GM11168 (cell line): ENCODE measurements around the gene CARD11.
"Not testable (repeated sequence)": the region's sequence is repeated elsewhere in the genome, so short reads cannot be mapped to it uniquely, and the experiment has no call there.

ENCODE experiments used
- in situ Hi-C: fragments of 300-500 bp; cut with MboI; formaldehyde crosslinking; loops from one replicate; pipeline ENCODE4 v1.12.0; 2022; ENCODE audit warnings: low sequenced_read_pairs; ENCODE audit not compliant: unreplicated experiment

Gene CARD11

DNA sequence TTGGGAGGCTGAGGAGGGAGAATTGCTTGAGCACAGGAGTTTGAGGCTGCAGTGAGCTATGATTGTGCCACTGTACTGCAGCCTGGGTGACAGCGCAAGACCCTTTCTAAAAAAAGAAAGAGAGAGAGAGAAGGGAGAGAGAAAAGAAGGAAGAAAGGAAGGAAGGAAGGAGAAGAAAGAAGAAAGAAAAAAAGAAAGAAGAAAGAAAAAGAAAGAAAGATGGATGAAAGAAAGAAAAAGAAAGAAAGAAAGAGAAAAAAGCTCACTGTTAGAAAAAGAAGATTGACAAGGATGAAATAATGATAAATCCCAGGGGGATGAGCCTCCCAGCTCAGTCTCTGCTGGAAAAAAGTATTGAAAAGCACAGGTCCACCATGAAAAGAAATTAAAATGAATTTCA lies 22.8 kb upstream of the CARD11 start:
- in situ Hi-C loops, result loop anchor here (10.0 kb wide), 1 partner anchor 182 kb away; no protein-coding TSS in a partner anchor

DNA sequence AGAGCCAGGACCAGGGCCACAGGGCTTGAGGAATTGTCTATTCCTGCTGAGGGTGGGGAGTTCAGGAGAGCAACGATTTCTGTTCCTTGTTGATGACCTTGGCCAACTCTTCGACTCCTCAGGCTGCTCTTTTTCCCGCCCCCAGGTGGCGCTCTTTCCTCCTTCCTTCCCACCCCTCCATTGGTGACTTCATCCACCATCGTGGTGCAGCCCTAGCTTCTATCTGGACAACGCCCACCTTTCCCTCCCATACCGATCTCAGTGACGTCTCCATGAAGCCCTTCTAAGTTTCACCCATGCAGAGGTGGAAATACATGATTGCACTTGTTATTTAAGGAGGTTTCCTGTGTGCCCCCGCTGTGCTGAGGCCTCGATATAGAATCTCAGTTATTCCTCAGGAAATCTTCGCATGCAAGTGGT lies 22.1 kb upstream of the CARD11 start:
- in situ Hi-C loops, result loop anchor here (10.0 kb wide), 1 partner anchor 181 kb away; no protein-coding TSS in a partner anchor

DNA sequence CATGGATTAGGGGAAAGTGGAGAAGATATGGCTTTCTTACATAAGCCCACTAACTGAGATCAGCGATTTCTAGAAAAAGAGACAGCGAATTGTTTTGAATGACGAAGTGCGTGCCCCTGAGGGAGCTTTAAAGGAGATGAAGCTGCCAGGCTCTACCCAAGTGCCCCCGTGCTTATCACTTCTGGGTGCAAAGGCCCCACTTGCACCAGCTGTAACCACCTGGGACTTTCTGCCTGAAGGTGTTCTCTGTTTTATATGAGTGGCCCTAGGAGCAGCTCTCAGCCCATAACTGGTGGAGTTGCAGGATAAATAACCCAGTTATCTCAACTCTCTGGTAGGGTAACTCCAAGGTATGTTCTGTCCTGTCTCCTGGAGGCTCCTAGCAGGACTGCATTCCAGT lies 20.4 kb upstream of the CARD11 start:
- in situ Hi-C loops, result loop anchor here (10.0 kb wide), 1 partner anchor 179 kb away; no protein-coding TSS in a partner anchor

DNA sequence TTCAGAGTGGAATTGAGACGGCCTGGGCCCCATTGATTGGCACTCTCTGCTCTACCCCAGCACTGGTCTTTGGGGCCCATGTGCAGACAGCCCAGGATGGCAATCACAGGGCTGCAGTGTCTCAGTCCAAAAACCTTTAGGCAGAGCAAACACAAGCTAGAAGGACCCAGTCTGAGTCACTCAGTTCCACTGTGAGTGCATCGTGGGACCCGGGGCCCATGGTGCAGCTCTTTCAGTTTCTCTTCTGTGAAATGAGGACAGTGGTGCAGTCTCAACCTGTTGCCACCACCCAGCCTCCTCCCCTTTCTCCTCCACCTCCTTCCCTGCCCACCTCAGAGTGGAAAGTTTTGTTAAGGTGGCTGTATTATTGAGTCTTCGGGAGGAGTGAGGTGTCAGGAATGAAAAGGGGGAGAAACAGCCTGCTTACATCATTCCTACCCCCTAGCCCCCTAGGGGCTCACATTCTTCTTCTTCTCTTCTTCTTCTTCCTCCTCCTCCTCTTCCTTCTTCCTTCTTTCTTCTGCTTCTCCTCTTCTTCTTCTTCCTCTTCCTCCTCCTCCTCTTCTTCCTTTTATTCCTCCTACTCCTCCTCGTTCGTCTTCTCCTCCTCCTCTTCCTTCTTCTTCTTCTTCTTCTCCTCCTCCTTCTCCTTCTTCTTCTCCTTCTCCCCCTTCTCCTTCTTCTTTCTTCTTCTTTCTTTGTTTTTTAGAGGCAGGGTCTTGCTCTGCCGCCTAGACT lies 19.5 kb upstream of the CARD11 start:
- in situ Hi-C loops, result loop anchor here (10.0 kb wide), 1 partner anchor 178 kb away; no protein-coding TSS in a partner anchor

DNA sequence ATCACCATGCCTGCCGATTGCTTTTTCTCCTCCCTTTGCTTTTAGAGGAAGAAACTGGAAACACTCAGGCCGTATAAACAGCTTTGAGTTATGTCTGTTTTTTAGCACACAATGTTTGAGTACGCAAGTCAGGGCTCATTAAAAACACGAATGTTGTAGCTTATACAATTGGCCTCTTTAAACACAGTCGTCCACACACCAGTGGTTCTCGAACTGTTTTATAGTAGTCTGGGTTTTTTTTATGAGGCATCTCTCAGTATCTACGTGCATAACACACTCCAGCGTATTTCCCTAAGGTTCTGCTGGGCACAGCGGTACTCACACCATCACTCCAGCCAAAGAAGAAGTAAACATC lies 13.4 kb upstream of the CARD11 start:
- in situ Hi-C loops, result no loop called here

DNA sequence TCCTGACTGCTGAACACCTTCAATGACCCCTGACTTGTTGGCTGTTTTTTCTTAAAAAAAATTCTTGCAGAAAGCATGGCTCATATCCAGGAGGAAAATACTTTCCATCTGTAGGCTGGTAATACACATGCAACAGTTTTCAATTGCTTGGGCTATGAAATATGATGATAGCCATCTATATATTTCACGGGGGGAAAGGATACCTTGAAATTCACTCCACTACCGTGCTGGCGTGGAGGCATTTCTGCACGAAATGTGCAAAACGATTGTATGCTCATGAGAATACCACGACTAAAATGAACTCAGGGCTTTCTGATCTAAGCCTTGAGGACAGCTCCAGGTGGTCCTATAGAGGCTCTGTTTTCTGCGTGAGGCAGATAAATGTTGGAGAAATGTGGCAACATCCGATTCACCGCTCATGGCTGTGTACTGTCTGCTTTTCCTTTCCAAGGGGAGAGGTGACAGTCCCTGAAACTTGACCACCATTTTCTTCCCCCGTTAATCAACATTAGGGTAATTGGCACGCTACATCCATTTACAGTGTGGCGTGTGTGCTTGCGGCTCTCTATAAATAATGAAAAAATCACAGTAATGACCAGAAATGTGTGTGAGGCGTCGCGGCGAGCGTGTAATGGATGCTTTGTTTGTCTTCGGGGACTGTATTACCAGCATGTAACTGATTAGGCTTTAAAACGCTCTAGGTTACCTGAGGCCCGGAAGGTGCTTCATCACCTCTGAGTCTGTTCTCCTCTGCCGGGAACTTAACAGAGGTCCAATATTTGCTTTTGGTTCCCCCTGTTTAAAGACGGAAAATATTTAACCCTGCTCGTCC lies 12.8 kb upstream of the CARD11 start:
- in situ Hi-C loops, result no loop called here

DNA sequence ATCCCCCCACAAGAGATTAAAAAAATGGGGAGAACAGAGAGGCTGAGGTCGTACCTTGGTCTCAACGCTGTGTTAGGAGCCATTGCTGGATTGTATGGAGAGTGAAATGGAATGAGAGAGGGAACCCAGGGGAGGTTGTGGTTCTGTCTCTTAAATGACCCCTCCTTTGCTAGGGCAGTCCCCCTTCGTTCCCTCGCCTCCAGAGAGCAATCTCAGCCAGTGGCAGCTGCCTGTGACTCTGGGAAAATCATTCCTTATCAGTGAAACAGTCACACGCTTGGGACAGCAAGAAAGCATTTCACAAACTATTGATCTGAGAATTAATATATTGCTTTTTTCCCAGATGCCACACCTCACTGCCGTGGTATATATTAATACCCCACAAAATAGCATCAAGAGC lies 12.0 kb upstream of the CARD11 start:
- in situ Hi-C loops, result no loop called here

- in situ Hi-C loops, result no loop called here
Measured at GRCh38 chr7:3042861-3043489, 692 bp downstream of the CARD11 start.

- in situ Hi-C loops, result no loop called here
Measured at GRCh38 chr7:3041986-3042675, 1.5 kb downstream of the CARD11 start.

DNA sequence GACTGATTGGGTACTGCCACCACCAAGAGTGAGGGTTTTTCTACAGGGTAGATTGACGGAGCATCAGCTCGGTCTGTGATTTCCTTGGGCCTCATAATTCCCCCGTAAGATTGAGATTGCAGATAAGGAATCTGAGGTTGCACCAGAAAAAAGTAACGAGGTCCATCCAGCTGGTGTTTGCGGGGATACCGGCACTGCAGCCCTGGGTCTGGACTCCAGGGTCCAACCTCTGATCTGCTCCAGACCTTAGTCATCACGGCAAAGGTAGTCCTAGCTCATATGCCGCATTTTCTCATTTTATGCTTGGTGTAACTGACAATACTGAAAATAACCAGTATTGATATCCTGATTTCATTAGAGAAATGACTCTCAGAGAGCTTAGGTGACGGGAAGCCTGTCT lies 3.9 kb downstream of the CARD11 start:
- in situ Hi-C loops, result no loop called here

- in situ Hi-C loops, result not testable (repeated sequence)
Measured at GRCh38 chr7:3038011-3038410, 5.7 kb downstream of the CARD11 start.

DNA sequence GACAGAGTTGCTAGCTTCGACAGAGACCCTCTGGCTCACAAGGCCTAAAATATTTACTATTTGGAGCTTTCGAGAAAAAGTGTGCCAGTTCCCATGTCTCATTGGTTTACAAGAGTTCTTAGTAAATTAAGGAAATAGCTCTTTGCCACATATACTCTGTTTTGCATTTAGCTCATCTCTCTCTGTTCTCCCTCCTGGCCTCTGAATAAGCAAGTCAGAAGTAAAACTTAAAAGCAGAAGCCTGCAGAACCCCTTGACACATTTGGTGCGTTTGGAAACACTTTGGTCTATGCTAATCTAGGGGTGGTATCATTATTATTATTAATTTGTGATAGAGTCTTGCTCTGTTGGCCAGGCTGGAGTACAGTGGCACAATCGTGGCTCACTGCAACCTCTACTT lies 6.4 kb downstream of the CARD11 start:
- in situ Hi-C loops, result no loop called here

GRCh38 chr7:3034591-3035150 lies 9.0 kb downstream of the CARD11 start:
- in situ Hi-C loops, result no loop called here

GRCh38 chr7:3033581-3033980 lies 10.1 kb downstream of the CARD11 start:
- in situ Hi-C loops, result no loop called here

DNA sequence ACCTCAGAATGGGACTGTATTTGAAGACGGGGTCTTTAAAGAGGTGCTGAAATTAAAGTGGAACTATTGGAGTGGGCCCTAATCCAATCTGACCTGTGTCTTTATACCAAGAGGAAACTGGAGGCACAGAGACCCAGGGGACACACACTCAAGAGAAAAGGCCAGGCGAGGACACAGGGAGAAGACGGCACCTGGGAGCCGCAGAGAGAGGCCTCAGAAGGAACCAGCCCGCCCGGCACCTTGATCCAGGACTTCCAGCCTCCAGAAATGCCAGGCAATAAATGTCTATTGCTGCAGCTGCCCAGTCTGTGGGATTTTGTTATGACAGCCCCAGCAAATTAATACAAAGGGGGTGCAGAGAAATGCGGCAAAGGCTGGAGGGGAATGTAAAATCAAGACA lies 10.5 kb downstream of the CARD11 start:
- in situ Hi-C loops, result no loop called here

GRCh38 chr7:3032256-3032655 lies 11.4 kb downstream of the CARD11 start:
- in situ Hi-C loops, result no loop called here

DNA sequence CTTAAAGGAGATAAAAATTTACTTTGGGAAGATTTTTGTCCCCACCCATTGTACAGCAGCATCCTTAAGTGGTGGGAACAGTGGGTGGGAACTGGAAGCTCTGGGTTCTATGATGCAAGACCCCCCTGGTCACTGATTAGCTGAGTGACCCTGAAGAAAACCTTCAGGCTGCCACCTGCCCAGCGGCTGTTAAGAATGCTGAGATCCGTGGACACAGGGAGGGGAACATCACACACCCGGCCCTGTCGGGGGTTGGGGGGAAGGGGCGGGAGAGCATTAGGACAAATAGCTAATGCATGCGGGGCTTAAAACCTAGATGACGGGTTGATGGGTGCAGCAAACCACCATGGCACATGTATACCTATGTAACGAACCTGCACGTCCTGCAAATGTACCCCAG lies 14.5 kb downstream of the CARD11 start:
- in situ Hi-C loops, result no loop called here

DNA sequence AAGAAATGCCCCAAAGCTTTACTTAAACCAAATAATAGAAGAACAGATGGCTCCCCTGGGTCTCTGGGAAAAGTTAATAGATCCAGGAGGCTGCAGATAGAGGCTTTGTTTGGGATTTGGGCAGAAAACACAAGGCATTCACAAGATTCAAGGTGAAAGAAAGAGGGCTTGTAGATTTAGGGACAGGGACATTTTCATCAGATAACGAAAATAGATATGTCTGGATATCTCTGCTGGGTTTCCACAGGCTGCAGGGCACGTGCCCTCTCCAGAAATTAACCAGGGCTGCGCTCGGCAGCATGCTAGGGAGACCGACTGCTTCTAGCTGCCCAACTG lies 14.9 kb downstream of the CARD11 start:
- in situ Hi-C loops, result no loop called here

DNA sequence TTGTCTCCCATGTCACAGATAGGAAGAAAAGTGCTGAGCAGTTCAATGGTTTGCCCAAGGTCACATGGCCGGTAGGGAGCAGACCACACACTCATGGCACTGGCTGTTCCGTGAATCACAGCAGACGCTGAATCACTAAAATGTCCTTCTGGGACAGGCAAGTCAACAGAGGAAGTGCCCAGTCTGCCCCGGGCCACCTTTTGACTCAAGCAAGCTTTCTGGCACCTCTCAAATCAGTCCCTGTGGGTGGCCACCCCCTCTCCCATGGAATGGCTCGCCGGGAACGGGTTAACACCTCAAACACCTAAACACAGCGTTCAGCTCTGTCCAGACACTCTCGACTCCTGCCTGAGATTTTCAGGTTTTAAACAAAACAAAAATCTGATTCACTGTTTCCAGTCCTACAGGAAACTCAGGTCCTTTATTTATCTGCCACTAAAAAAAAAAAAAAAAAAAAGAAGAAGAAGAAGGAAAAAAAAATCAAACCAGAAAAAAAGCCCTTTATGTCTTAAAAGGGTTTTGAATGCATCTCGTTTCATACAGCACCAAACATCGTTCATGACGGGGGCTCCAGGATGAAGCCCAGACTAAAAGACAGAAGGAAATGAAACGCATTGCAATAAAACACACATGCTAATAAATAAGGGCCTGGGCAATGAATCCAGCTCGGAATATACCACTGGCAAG lies 15.5 kb downstream of the CARD11 start:
- in situ Hi-C loops, result no loop called here
